ENCODE data around the gene MCUB.
"Not testable (repeated sequence)": the region's sequence is repeated elsewhere in the genome, so short reads cannot be mapped to it uniquely, and the experiment has no call there.

Gene MCUB

DNA sequence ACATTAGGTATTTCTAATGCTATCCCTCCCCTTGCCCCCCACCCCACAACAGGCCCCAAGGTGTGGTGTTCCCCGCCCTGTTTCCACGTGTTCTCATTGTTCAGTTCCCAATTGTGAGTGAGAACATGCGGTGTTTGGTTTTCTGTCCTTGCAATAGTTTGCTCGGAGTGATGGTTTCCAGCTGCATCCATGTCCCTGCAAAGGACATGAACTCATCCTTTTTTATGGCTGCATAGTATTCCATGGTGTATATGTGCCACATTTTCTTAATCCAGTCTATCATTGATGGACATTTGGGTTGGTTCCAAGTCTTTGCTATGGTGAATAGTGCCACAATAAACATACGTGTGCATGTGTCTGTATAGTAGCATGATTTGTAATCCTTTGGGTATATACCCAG is 20.0 kb downstream of the MCUB start:
- not testable (repeated sequence) for DNase-seq (ENCODE audit: low read depth)

DNA sequence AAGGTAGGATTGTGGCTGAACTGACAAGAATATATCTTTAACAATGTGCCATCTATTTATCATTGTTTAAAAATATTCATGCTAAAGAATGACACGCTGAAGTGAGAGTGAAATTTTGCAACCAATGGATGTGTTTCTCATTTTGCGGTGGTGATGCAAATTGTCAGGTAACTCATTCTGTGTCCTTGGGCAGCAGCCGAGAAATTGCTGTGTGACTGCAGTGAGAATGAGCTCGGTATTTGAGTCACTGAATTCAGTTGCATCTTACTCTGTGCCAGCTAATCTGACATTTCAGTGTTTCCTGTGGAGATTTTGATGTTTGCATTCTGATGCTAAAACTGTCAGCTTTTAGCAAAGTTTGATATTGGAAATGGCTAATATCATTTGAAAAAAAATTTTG is 28.1 kb downstream of the MCUB start:
- no peak for DNase-seq (ENCODE audit: low read depth)

DNA sequence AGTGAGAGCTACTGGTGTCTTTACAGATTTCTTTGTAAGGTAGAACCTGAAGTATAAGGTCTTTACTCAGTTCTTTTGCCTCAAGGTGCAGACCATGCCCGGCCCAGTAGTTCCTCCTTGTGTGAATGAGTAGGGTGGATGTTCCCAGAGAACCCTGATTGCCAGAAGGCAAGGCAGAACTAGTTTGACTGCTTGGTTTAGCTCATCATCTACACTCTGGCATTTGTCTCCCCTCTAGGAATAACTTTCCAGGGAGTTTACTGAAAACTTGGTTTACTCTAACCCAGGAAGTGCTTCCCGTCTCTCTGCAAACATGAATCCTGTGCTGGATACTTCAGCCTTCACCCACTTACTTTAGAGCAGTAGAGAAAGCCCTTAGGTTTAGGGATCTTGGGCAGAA is 29.1 kb downstream of the MCUB start:
- no peak for DNase-seq (ENCODE audit: low read depth)

DNA sequence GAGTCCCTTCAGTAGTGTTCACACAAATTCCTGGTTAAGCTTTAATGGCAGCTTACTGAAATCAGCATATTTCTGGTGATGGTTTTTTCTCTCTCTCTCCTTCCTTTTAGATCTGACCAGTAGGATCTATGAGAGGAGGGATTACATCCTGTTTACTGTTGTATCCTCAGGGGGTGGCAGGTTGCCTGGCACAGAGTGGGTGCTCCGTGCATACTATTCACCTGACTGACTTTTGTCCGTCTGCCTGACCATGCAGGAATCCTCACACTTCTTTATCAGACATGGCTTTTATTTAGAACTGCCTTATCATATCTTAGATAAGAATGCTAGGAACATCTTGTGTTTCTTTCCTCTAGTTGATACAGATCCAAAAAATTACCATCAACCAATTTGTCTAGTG is 29.6 kb downstream of the MCUB start:
- DNase-seq (ENCODE audit: low read depth), result no peak

DNA sequence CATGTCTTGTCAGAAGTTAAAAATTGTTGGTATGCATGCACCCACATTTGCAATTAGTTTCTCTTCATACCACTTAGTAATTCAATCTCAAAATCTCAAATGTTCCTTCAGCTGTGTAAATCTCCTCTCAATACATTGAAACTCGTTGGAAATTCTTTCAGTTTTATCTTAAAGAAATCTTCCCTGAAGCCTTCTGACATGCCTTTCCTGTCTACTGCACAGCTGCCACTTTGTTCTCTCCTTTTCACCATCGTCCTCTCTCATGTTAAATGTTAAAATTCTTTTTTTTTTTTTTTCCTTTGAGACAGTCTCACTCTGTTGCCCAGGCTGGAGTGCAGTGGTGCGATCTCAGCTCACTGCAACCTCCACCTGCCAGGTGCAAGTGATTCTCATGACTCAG is 30.9 kb downstream of the MCUB start:
- no peak for DNase-seq (ENCODE audit: low read depth)

DNA sequence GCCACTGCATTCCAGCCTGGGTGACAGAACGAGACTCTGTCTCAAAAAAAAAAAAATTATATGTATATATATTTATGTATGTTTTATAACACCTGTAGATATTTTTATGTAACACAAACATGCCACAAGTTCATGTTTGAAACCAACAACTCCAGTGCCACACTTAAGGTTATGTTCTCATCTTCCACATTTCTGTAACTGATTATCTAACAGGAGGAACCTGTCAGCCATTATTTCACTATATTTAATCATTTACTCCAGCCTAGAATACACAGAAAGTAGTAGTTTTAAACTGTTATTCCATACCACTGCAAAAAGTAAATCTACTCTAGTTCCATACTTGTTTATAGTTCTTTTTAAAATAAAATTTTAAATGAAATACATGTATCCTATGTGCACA is 32.3 kb downstream of the MCUB start:
- DNase-seq (ENCODE audit: low read depth), result no peak

DNA sequence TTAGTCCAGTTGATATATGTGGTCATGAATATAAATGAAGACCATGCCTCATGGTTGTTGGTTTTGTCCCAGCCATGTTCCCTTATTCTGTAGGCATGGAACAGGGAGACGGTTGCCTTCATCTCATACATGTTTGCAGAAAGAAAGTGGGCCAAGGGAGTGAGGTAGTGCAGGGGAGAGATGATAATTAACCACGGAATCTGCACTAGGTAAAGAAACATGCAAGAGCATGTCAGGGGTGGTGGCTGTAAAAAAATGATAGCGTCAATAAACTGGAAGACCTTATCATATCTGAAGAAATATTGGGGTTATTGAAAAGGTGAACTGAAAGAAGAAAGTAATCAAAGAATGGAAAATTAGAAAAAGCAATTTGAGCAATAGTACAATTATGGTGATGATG is 35.1 kb downstream of the MCUB start:
- not testable (repeated sequence) for DNase-seq (ENCODE audit: low read depth)

DNA sequence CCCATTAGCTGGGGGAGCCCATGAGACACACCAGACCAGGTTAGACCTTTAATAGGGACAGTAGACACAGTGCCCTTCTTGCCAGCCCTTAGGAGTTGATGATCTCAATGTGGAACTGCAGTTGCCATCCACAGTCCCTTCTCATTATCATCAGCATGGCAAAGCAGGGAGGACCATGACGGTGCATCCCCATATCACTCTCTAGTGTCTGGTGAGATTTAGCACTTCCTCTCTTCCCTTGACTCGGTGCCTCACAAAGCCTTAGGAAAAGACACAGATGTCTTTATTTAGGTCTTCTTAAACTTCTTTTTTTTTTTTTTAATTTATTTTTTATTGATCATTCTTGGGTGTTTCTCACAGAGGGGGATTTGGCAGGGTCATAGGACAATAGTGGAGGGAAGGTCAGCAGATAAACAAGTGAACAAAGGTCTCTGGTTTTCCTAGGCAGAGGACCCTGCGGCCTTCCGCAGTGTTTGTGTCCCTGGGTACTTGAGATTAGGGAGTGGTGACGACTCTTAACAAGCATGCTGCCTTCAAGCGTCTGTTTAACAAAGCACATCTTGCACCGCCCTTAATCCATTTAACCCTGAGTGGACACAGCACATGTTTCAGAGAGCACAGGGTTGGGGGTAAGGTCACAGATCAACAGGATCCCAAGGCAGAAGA is 36.5 kb downstream of the MCUB start:
- not testable (repeated sequence) for DNase-seq (ENCODE audit: low read depth)

DNA sequence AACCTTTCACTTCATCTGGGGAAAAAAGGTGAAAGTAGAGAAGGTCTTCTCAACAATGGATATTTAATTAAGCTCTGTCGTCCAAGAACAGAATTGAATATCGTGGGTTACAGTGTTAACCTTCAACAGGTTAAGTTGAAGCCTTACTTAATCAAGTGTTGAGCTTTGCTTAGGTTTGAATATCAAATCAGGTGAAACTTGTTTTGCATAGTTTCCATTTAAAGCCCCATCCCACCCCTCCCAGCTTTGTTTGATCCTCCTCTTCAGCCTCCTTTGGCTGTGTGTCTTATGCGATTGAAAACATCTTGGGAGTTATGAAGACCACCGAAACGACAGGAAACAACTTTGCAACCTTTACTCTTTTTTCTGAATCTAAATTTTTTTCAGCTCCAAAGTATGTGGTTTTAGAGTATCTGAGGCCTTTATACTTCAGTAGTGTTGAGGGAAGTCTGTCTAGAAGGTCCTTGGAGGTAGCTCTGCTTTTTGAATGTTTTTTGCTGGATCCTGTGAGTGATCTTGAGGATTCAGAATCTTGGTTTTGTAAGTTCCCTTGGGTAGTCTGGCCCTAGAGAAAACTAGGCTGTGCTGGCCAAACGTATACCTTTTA is 39.1 kb downstream of the MCUB start:
- DNase-seq (ENCODE audit: low read depth), result no peak

DNA sequence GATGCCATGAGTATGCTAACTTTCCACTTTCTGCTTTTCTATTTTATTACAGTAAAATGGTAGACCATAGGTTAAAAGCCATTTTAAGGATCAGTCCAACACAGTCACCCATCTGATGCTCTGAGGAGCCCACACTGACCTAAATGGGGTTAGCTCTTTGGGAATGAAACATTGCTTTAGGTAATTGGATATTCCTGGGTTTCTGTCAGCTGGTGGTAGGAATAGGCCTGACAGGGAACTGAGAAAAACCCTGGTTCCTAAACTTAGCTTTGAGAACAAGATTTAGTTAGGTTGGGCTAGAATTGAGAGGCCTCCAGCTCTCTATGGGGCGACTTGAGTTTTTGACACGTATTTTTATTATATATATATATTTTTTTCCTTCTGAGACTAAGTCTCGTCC is 40.4 kb downstream of the MCUB start:
- DNase-seq (ENCODE audit: low read depth), result no peak

DNA sequence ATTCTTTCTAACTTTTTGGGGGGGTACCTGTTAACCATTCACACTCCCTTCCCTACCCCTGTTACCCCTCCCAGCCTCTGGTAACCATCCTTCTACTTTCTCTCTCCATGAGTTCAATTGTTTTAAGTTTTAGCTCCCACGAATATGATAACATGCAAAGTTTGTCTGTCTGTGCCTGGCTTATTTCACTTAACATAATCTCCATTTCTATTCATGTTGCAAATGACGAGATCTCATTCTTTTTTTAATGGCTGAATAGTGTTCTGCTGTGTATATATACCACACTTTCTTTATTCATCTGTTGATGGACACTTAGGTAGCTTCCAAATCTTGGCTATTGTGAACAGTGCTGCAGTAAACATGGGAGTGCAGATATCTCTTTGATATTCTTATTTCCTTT is 41.3 kb downstream of the MCUB start:
- DNase-seq (ENCODE audit: low read depth), result no peak

DNA sequence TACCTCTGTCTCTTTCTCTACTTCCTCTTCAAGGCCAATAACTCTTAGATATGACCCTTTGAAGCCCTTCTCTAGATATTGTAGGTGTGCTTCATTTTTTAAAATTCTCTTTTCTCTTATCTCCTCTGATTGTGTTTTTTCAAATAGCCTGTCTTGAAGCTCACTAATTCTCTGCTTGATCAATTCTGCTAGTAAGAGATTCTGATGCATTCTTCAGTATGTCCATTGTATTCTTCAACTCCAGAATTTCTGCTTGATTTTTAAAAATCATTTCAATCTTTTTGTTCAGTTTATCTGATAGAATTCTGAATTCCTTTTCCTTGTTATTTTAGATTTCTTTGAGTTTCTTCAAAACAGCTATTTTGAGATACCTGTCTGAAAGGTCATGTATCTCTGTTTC is 47.9 kb downstream of the MCUB start:
- no peak for DNase-seq (ENCODE audit: low read depth)

DNA sequence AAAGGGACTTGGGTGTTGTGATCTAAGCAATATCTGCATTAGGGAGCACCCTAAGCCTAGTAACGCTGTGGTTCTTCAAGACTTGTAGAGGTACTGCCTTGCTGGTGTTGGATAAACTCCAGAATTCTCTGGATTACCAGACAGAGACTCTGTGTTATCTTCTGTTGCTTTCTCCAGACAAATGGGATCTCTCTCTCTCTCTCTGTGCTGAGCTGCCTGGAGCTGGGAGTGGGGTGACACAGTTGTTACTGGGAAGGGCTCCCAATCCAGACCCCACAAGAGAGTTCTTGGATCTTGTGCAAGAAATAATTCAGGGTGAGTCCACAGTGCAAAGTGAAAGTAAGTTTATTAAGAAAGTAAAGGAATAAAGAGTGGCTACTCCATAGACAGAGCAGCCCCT is 48.8 kb downstream of the MCUB start:
- DNase-seq (ENCODE audit: low read depth), result no peak

DNA sequence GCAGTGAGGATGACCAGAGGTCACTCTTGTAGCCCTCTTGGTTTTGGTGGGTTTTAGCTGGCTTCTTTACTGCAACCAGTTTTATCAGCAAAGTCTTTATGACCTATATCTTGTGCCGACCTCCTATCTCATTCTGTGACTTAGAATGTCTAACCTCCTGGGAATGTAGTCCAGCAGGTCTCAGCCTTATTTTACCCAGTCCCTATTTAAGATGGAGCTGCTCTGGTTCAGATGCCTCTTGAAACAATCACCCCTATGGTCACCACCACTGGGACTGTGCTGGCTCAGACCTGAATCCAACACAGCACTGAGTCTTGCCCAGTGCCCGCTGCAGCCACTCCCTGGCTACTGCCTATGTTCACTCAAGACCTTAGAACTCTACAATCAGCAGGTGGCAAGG is 49.4 kb downstream of the MCUB start:
- no peak for DNase-seq (ENCODE audit: low read depth)

DNA sequence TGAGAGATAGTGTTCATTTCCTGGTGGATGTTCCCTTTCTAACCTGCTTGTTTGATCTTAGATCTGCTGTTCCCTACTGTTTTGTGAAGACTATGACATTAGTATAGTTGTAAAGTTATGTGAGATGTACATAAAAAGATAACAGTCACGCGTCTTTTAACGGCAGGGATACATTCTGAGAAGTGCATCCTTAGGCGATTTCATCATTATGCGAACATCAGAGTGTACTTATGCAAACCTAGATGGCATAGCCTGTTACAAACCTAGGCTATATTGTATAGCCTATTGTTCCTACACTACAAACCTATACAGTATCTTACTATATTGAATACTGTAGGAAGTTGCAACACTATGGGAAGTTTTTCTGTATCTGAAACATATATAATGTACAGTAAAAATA is 50.4 kb downstream of the MCUB start:
- no peak for DNase-seq (ENCODE audit: low read depth)

DNA sequence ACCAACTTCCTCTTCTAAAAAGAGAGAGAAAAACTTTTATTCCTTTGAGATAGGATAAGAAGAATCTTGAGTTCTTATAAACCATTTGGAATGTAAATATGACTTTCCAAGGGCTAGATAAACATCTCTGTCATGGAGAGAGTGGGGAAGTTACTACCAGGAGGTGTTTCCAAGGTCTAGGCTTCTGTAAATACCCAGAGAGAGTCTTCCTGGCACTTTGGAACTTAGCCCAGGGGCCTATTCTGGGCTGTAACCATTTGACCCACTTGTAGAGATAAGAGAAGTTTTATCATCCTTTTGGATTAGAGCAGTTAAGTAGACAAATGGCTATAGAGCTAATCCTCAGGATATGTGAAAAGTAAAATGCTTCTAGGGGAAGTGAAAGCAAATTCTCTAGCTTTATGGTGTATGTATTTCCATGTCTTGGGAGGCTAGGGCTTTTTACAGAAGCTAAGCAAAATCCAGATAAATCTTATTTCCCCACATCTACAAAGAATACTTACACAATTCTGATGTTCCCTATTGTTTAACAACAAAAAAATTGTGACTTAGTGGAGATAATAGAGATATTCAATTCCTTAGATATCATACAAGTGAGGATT is 51.1 kb downstream of the MCUB start:
- DNase-seq (ENCODE audit: low read depth), result no peak

DNA sequence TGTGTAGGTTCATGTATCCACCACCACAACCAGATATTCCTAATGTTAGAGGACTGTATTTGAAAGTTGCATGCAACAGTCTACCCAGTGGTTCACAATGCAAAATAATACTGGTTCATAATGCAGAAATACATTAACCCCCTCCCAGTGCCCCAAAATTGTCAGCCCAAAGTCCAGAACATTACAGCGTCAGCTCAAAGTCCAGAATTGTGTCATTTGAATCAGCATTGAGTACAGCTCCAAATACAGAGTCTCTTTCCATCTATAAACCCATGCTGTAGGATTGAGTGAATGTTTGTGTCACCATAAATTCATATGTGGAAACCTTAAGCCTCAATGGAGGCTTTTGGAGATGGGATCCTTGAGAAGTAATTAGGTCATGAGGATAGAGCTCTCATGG is 54.0 kb downstream of the MCUB start:
- DNase-seq (ENCODE audit: low read depth), result no peak

DNA sequence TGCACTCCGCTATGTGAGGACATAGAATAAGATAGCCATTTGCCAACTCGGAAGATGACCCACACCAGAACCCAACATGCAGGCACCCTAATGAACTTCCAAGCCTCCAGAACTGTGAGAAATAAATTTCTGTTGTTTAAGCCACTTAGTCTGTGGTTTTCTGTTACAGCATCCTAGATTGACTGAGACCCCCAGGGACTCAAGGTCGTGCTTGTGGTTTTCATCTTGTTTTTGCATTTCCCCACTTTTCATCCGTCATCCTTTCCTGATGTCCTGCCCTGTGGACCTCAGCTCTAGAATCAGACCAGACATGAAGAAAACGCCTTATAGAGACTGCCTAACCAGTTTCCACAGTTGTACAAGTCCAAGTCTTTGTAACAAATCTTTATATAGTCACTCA is 54.4 kb downstream of the MCUB start:
- DNase-seq (ENCODE audit: low read depth), result no peak

DNA sequence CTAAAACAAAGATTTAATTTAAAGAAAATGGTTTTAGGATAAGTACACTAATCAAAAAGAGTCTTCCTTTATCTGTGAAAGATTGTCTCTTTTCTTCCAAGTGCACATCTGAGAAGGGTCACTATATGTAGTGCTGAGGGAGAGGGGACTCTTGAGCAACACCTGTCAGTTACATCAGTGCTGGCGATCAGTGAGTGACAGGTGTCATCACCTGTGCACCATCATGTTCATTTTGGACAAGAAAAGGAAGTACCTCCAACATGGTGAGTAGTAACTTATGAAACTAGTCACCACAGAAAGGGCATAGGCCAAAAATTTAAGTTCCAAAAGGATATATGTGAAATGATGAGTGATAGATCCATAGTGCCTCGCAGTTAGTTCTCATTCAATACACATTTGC is 55.7 kb downstream of the MCUB start:
- no peak for DNase-seq (ENCODE audit: low read depth)

DNA sequence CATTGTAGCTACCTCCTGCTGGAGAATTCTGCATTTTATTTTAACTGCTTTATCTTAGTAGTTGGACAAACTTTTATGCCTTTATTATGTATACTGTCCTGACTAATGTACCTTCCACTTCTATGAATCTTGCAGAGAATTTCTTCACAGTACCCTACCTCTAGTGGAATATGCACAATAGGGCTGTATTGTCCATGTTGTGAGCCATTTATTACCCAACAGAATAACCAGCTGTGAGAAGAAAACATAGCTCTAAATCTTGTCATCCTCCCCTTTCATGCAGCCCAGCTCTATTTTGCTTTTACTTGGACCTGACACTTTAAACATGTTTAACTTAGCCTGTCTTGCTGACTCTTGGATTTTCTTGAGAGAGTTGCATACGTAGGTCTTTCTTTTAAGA is 56.2 kb downstream of the MCUB start:
- no peak for DNase-seq (ENCODE audit: low read depth)

DNA sequence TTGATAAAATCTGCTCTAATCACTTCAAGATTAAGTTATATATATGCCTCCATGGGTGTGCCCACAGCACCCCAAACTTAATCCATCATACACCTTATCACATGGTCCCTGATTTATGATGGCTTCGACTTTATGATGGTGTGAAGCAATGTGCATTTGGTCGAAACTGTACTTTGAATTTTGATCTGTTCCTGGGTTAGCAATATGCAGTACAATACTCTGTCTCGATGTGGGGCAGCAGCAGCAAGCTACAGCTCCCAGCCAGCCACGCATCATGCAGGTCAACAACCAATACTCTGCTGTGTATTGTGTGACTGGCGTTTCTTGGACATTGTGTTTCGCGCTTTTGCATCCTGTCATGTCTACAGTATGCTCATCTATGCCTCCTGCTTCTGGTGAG is 62.6 kb downstream of the MCUB start:
- DNase-seq (ENCODE audit: low read depth), result no peak

DNA sequence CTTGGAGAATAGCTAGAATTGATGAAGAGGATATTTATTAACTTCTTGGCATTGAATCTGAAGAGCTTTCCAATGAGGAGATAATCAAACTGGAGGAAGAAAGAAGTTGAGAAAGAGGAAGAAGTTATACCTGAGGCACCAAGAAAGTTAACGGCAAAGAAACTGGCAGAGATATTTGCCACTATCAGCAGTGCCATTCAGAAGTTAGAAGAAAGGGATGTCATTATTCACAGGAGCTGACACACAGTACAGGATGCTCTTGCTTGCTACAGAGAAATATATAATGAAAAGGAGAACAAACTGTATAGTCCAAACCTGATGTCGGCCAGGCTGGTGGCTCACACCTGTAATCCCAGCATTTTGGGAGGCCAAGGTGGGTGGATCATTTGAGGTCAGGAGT is 64.5 kb downstream of the MCUB start:
- no peak for DNase-seq (ENCODE audit: low read depth)

DNA sequence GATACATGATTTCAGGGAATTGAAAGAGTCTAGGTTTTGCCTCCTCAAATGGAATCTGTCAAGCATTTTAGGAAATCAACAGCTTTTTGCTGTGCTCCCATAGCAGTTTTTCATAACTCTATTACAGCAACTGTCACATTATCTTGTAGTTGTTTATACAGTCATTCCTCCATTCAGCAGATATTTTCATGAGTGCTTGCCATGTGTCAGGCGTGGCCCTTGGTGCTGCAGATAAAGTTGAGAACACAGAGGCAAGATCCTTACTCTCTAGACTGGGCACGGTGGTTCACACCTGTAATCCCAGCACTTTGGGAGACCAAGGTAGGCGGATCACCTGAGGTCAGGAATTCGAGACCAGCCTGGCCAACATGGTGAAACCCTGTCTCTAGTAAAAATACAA is 67.3 kb downstream of the MCUB start:
- DNase-seq (ENCODE audit: low read depth), result no peak

DNA sequence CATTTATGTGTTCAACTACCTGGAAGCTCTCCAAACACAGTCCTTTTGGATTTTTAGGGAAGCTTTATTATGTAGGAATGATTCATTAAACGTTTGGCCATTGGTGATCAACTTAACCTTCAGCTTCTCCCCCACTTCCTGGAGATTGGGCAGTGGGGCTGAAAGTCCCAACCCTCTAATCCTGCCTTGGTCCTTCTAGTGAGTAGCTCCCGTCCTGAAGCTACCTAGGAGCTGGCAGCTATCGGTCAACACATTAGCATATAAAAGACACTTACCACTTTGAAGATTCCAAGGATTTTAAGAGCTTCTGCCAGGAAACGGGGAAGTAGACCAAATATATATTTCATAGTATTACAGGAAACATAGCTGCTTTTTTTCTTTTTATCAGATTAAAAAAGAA is 69.7 kb downstream of the MCUB start:
- DNase-seq (ENCODE audit: low read depth), result no peak
